Astrocyte of the cerebellum (primary cell): ENCODE results near the gene CUL2.
"Not testable (repeated sequence)": the region's sequence is repeated elsewhere in the genome, so short reads cannot be mapped to it uniquely, and the experiment has no call there.

Source experiments
- DNase-seq: peaks from one replicate; pipeline ENCODE4 v3.0.0-alpha.2; 2011; ENCODE audit warnings: low read depth
- H3K4me3 ChIP-seq: 2 replicates; pipeline ENCODE4 v1.5.1; 2011; ENCODE audit warnings: mild to moderate bottlenecking, low read depth, low read length, moderate library complexity
- CTCF ChIP-seq: IDR thresholded peaks from 2 replicates; pipeline ENCODE4 v1.5.1; 2012; ENCODE audit warnings: low read length, low read depth, moderate library complexity, mild to moderate bottlenecking; ENCODE audit errors: missing control alignments
- in situ Hi-C: cut with HindIII; loops from 2 replicates; pipeline ENCODE4 v1.10.0; 2017; ENCODE audit warnings: low sequenced_read_pairs

CUL2 gene

DNA sequence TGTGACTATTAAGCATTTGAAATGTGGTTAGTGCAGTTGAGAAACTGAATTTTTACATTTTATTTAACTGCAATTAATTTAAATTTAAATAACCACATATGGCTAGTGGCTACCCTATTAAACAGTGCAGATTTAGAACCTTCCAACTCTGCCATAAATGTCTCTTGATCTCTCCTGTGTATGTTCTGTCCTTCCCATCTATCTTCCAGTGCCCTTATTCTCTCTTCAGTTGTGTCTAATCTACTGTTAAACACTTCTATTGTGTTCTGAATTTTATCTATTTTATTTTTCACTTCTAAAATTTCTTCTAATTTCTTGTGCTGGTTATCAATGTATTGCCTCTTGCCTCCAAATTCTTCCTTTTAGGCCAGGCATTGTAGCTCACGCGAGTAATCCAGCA is 105.0 kb downstream of the CUL2 start:
- in situ Hi-C loops: no loop called here
- no peak for TF ChIP-seq CTCF
- DNase-seq: no peak
- H3K4me3 ChIP-seq: no peak overlapping the region

DNA sequence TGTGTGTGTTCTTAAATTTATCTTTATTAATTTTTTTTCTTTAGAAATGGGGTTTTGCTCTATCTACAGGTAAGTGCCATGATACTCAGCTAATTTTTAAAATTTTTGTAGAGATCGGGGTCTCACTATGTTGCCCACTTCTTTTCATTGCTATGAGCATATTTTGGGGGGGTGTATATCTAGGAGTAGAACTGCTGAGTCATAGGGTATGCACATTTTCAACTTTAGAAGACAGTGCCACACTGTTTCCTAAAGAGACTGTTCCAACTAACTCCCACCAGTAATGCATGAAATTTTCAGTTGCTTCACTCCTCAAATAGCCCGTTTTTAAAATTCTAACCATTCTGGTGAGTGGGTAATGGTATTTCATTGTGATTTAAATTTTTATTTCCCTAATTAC is 108.3 kb downstream of the CUL2 start:
- in situ Hi-C loops: no loop called here
- TF ChIP-seq CTCF: no peak
- no peak overlapping the region for H3K4me3 ChIP-seq
- no peak for DNase-seq

- no peak for DNase-seq
- TF ChIP-seq CTCF: no peak
- no peak overlapping the region for H3K4me3 ChIP-seq
- in situ Hi-C loops: no loop called here
These were observed 110.2 kb downstream of the CUL2 start for GRCh38 chr10:34979938-34980337.

DNA sequence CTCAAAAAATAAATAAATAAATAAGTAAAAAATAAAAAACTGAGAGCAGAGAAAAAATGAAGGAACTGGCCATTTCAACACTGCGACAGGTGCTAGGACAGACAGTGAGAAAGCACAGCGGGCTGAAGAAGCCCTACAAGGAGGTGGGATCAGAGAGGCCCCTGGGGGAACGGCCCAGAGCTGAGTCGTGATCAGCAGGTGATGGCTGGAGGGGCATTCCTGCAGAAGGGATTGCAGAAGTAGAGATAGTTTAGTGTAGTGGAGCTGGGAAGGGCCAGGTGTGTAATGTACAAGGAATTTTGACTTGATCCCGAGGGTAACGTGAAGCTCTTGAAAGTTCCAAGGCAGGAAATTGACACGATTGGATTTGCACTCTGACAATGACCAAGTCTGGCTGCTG is 112.1 kb downstream of the CUL2 start:
- in situ Hi-C loops: no loop called here
- no peak for TF ChIP-seq CTCF
- H3K4me3 ChIP-seq: no peak overlapping the region
- DNase-seq: no peak

- DNase-seq, in situ Hi-C loops, H3K4me3 ChIP-seq: not testable (repeated sequence)
These were observed 113.7 kb downstream of the CUL2 start for GRCh38 chr10:34976380-34976910.

GRCh38 chr10:34974364-34975065 is 115.6 kb downstream of the CUL2 start:
- in situ Hi-C loops, DNase-seq, H3K4me3 ChIP-seq: not testable (repeated sequence)

DNA sequence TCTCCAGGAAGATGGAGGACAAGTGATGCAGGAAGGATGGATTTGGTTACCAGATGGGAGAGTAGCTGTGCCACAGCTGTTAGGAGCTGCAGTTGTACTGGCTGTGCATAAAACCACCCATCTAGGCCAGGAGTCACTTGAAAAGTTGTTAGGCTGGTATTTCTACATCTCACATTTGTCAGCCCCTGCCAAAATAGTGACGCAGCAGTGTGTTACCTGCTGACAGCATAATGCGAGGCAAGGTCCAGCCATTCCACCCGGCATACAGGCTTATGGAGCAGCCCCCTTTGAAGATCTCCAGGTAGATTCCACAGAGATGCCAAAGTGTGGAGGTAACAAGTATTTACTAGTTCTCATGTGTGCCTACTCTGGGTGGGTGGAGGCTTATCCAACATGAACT is 116.4 kb downstream of the CUL2 start:
- in situ Hi-C loops, H3K4me3 ChIP-seq, DNase-seq: not testable (repeated sequence)

DNA sequence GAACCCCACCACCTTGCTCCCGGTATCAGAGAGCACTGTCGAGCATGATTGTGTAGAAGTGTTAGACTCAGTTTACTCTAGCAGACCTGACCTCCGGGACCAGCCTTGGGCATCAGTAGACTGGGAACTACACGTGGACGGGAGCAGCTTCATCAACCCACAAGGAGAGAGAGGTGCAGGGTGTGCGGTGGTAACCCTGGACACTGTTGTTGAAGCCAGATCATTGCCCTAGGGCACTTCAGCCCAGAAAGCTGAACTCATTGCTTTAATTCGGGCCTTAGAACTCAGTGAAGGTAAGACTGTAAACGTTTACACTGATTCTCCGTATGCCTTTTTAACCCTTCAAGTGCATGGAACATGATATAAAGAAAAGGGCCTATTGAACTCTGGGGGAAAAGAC is 117.0 kb downstream of the CUL2 start:
- H3K4me3 ChIP-seq, in situ Hi-C loops, DNase-seq: not testable (repeated sequence)

- DNase-seq, in situ Hi-C loops, H3K4me3 ChIP-seq: not testable (repeated sequence)
These were observed 117.5 kb downstream of the CUL2 start for GRCh38 chr10:34972591-34972990.

GRCh38 chr10:34971606-34972334 is 118.4 kb downstream of the CUL2 start:
- H3K4me3 ChIP-seq, DNase-seq, in situ Hi-C loops: not testable (repeated sequence)
